ENCODE results near the gene HPCAL1. TPM values are rescaled to one million over a fixed set of nuclear protein-coding genes. Genes with fewer than 3 reads are reported as not detected.
A peak's percentile ranks its signal among the peaks of the same experiment; 100 is the strongest.

Gene HPCAL1
- total RNA-seq, 1 experiment from 2014 or later = 312 TPM

GRCh38 chr2:10331027-10331701 lies 28.5 kb downstream of the HPCAL1 start:
- TF ChIP-seq EZH2phosphoT487 (IDR thresholded peaks at IDR 0.05; ENCODE audit: borderline replicate concordance, low read length) (no peak), EZH2 (IDR thresholded peaks at IDR 0.05; ENCODE audit: low read length, unreplicated experiment) (no peak), CTCF (conservative IDR thresholded peaks at IDR 0.05; ENCODE audit: low read depth, low read length) (no peak)
- CTCF ChIA-PET = interaction anchor here (0.8 kb wide), 1 partner anchor 347 kb away, joined by 5 read pairs; no protein-coding TSS in a partner anchor
- H3K27ac ChIP-seq (ENCODE audit: low read length) = peak overlapping the region; percentile 67
- peaks cover 4% of the 10 kb centered on the region for H3F3A ChIP-seq (ENCODE audit: low read length, unreplicated experiment)
- H3K9ac ChIP-seq (ENCODE audit: low read length) = no peak overlapping the region
- H3K36me3 ChIP-seq (ENCODE audit: low read depth, low read length) = peaks cover 40% of the 10 kb centered on the region
- H3K9me3 ChIP-seq (ENCODE audit: low read length) = 0 out of 2 replicates have a peak, but pooled peaks cover 7% of the 10 kb centered on the region
- DNase-seq (peak; percentile 61), ATAC-seq (peak; percentile 66)
- no peaks in the 10 kb centered on the region for H3K27me3 ChIP-seq (ENCODE audit: low read length)
- intact Hi-C loops (cut with micrococcal nuclease) = no loop called here
- no peak overlapping the region; the same call in 1 of the 2 replicates for H3K4me3 ChIP-seq (ENCODE audit: low read length)
- H2AFZ ChIP-seq (ENCODE audit: low read length) = no peak overlapping the region
- H4K20me1 ChIP-seq (ENCODE audit: low read length) = peaks cover 69% of the 10 kb centered on the region
- H3K4me1 ChIP-seq (ENCODE audit: insufficient read depth, low read length) = peaks cover 59% of the 10 kb centered on the region
- H3K79me2 ChIP-seq (ENCODE audit: low read length) = peaks cover 100% of the 10 kb centered on the region
- no TSS peak for BruUV-seq (replicated peaks)
- POLR2A ChIA-PET (ENCODE audit: unreplicated experiment) = no interaction called here
- H3K9me2 ChIP-seq (replicated peaks; ENCODE audit: low read length) = no peaks in the 10 kb centered on the region
- peak overlapping the region; percentile 63 for H3K4me2 ChIP-seq (ENCODE audit: low read length)

- Histone ChIP-seq H3K4me3 (ENCODE audit: low read length) (no peak overlapping the region), H3K4me2 (ENCODE audit: low read length) (peak overlapping the region; percentile 63; the same call in 1 of the 2 replicates), H3K27me3 (ENCODE audit: low read length) (no peaks in the 10 kb centered on the region), H2AFZ (ENCODE audit: low read length) (no peak overlapping the region), H3K4me1 (ENCODE audit: insufficient read depth, low read length) (peaks cover 64% of the 10 kb centered on the region), H3K9me2 (replicated peaks; ENCODE audit: low read length) (no peaks in the 10 kb centered on the region), H3F3A (ENCODE audit: low read length, unreplicated experiment) (peaks cover 4% of the 10 kb centered on the region), H4K20me1 (ENCODE audit: low read length) (peaks cover 68% of the 10 kb centered on the region), H3K36me3 (ENCODE audit: low read depth, low read length) (peaks cover 40% of the 10 kb centered on the region), H3K9ac (ENCODE audit: low read length) (no peak overlapping the region), H3K9me3 (ENCODE audit: low read length) (0 out of 2 replicates have a peak, but pooled peaks cover 7% of the 10 kb centered on the region), H3K27ac (ENCODE audit: low read length) (no peak overlapping the region), H3K79me2 (ENCODE audit: low read length) (peaks cover 100% of the 10 kb centered on the region)
- POLR2A ChIA-PET (ENCODE audit: unreplicated experiment) = no interaction called here
- no TSS peak for BruUV-seq (replicated peaks)
- intact Hi-C loops (cut with micrococcal nuclease) = no loop called here
- ATAC-seq (no peak), DNase-seq (no peak)
- TF ChIP-seq CTCF (conservative IDR thresholded peaks at IDR 0.05; ENCODE audit: low read depth, low read length) = no peak
- TF ChIP-seq EZH2 (IDR thresholded peaks at IDR 0.05; ENCODE audit: low read length, unreplicated experiment) = no peak
- TF ChIP-seq EZH2phosphoT487 (IDR thresholded peaks at IDR 0.05; ENCODE audit: borderline replicate concordance, low read length) = no peak
- CTCF ChIA-PET = interaction anchor here (0.8 kb wide), 1 partner anchor 348 kb away, joined by 5 read pairs; no protein-coding TSS in a partner anchor
Observed at GRCh38 chr2:10331702-10332401, 29.1 kb downstream of the HPCAL1 start.
